ENCODE results near the gene CC2D2A. TPM values are rescaled to one million over a fixed set of nuclear protein-coding genes. Genes with fewer than 3 reads are reported as not detected.
"Not testable (repeated sequence)": the region's sequence is repeated elsewhere in the genome, so short reads cannot be mapped to it uniquely, and the experiment has no call there.

Gene CC2D2A
- polyA plus RNA-seq, 1 donor from 2014 or later: 8.6 TPM

DNA sequence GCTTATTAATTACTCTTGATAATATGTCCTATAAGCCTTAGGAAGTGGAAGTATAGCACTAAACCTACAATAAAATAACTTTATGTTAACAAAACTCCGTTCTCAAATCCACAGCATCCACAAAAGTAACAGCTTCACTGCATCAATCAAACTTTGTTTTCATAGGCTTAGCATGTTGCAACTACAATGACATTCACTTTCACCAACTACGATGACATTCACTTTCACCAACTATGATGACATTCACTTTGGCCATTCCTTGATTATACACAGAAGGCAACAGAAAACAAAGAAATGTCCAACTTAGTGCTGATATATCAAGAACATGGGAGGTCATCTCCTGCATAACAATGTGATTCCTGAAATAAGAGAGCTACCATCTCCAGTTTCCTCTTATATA lies 141.2 kb downstream of the CC2D2A start:
- Histone ChIP-seq H3K79me2 (replicated peaks; ENCODE audit: insufficient read depth, low read length) (peaks cover 6% of the 10 kb centered on the region), H3K4me3 (ENCODE audit: low read length) (no peak overlapping the region), H3K9me3 (ENCODE audit: low read length) (no peaks in the 10 kb centered on the region), H3K36me3 (ENCODE audit: insufficient read depth, low read length) (no peaks in the 10 kb centered on the region), H3K9ac (ENCODE audit: low read length) (no peak overlapping the region), H2AFZ (ENCODE audit: low read depth, low read length) (no peak overlapping the region), H3K27ac (ENCODE audit: low read length) (no peak overlapping the region), H3K27me3 (ENCODE audit: insufficient read depth, low read depth, low read length) (no peaks in the 10 kb centered on the region), H3K9me2 (ENCODE audit: insufficient read depth, low read length) (no peaks in the 10 kb centered on the region), H4K20me1 (ENCODE audit: insufficient read depth) (no peaks in the 10 kb centered on the region), H3K4me2 (ENCODE audit: low read length) (no peak overlapping the region), H3F3A (ENCODE audit: insufficient read depth, low read length, poor library complexity, severe bottlenecking) (no peaks in the 10 kb centered on the region)
- TF ChIP-seq EZH2 (IDR thresholded peaks at IDR 0.05; ENCODE audit: borderline replicate concordance, insufficient read depth, low read length, poor library complexity, severe bottlenecking) (no peak), EP300 (conservative IDR thresholded peaks at IDR 0.05; ENCODE audit: poor library complexity, severe bottlenecking) (no peak), POLR2AphosphoS5 (IDR thresholded peaks at IDR 0.05) (no peak), TAF1 (IDR thresholded peaks at IDR 0.05; ENCODE audit: low read depth) (no peak)
- TF ChIP-seq, protein P1, sequence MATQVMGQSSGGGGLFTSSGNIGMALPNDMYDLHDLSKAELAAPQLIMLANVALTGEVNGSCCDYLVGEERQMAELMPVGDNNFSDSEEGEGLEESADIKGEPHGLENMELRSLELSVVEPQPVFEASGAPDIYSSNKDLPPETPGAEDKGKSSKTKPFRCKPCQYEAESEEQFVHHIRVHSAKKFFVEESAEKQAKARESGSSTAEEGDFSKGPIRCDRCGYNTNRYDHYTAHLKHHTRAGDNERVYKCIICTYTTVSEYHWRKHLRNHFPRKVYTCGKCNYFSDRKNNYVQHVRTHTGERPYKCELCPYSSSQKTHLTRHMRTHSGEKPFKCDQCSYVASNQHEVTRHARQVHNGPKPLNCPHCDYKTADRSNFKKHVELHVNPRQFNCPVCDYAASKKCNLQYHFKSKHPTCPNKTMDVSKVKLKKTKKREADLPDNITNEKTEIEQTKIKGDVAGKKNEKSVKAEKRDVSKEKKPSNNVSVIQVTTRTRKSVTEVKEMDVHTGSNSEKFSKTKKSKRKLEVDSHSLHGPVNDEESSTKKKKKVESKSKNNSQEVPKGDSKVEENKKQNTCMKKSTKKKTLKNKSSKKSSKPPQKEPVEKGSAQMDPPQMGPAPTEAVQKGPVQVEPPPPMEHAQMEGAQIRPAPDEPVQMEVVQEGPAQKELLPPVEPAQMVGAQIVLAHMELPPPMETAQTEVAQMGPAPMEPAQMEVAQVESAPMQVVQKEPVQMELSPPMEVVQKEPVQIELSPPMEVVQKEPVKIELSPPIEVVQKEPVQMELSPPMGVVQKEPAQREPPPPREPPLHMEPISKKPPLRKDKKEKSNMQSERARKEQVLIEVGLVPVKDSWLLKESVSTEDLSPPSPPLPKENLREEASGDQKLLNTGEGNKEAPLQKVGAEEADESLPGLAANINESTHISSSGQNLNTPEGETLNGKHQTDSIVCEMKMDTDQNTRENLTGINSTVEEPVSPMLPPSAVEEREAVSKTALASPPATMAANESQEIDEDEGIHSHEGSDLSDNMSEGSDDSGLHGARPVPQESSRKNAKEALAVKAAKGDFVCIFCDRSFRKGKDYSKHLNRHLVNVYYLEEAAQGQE (IDR thresholded peaks at IDR 0.05; ENCODE audit: borderline replicate concordance): no peak

- Histone ChIP-seq H3K4me2 (ENCODE audit: low read length) (no peak overlapping the region), H3F3A (ENCODE audit: insufficient read depth, low read length, poor library complexity, severe bottlenecking) (no peaks in the 10 kb centered on the region), H3K79me2 (replicated peaks; ENCODE audit: insufficient read depth, low read length) (peaks cover 10% of the 10 kb centered on the region), H3K9me2 (ENCODE audit: insufficient read depth, low read length) (no peaks in the 10 kb centered on the region), H3K9me3 (ENCODE audit: low read length) (no peaks in the 10 kb centered on the region), H3K36me3 (ENCODE audit: insufficient read depth, low read length) (no peaks in the 10 kb centered on the region), H2AFZ (ENCODE audit: low read depth, low read length) (no peak overlapping the region), H3K4me3 (ENCODE audit: low read length) (no peak overlapping the region), H3K27ac (ENCODE audit: low read length) (no peak overlapping the region), H4K20me1 (ENCODE audit: insufficient read depth) (no peaks in the 10 kb centered on the region), H3K27me3 (ENCODE audit: insufficient read depth, low read depth, low read length) (no peaks in the 10 kb centered on the region), H3K9ac (ENCODE audit: low read length) (no peak overlapping the region)
- TF ChIP-seq POLR2AphosphoS5 (IDR thresholded peaks at IDR 0.05): no peak
- no peak for TF ChIP-seq MXI1 (conservative IDR thresholded peaks at IDR 0.05; ENCODE audit: poor library complexity, severe bottlenecking)
- no peak for TF ChIP-seq RAD21 (conservative IDR thresholded peaks at IDR 0.05)
- TF ChIP-seq EZH2 (IDR thresholded peaks at IDR 0.05; ENCODE audit: borderline replicate concordance, insufficient read depth, low read length, poor library complexity, severe bottlenecking): no peak
- no peak for TF ChIP-seq EP300 (conservative IDR thresholded peaks at IDR 0.05; ENCODE audit: poor library complexity, severe bottlenecking)
- TF ChIP-seq, protein P1 (IDR thresholded peaks at IDR 0.05; ENCODE audit: borderline replicate concordance): no peak
- TF ChIP-seq, protein P2, sequence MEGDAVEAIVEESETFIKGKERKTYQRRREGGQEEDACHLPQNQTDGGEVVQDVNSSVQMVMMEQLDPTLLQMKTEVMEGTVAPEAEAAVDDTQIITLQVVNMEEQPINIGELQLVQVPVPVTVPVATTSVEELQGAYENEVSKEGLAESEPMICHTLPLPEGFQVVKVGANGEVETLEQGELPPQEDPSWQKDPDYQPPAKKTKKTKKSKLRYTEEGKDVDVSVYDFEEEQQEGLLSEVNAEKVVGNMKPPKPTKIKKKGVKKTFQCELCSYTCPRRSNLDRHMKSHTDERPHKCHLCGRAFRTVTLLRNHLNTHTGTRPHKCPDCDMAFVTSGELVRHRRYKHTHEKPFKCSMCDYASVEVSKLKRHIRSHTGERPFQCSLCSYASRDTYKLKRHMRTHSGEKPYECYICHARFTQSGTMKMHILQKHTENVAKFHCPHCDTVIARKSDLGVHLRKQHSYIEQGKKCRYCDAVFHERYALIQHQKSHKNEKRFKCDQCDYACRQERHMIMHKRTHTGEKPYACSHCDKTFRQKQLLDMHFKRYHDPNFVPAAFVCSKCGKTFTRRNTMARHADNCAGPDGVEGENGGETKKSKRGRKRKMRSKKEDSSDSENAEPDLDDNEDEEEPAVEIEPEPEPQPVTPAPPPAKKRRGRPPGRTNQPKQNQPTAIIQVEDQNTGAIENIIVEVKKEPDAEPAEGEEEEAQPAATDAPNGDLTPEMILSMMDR (IDR thresholded peaks at IDR 0.05; ENCODE audit: poor library complexity, severe bottlenecking): no peak
- no peak for TF ChIP-seq SMC3 (conservative IDR thresholded peaks at IDR 0.05; ENCODE audit: poor library complexity)
Measured at GRCh38 chr4:15612136-15612535, 142.5 kb downstream of the CC2D2A start.

DNA sequence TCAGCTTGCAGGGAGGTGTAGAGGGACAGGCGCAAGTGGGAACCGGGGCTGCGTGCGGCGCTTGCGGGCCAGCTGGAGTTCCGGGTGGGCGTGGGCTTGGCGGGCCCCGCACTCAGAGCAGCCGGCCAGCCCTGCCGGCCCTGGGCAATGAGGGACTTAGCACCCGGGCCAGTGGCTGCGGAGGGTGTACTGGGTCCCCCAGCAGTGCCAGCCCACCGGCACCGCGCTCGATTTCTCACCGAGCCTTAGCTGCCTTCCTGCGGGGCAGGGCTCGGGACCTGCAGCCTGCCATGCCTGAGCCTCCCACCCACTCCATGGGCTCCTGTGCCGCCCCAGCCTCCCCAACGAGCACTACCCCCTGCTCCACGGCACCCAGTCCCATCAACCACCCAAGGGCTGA lies 145.2 kb downstream of the CC2D2A start:
- not testable (repeated sequence) for H3K9ac ChIP-seq (ENCODE audit: low read length); H3K27me3 ChIP-seq (ENCODE audit: insufficient read depth, low read depth, low read length); H3K36me3 ChIP-seq (ENCODE audit: insufficient read depth, low read length); H3K9me2 ChIP-seq (ENCODE audit: insufficient read depth, low read length); H3K27ac ChIP-seq (ENCODE audit: low read length); H3K4me2 ChIP-seq (ENCODE audit: low read length); H3F3A ChIP-seq (ENCODE audit: insufficient read depth, low read length, poor library complexity, severe bottlenecking); H3K9me3 ChIP-seq (ENCODE audit: low read length); H2AFZ ChIP-seq (ENCODE audit: low read depth, low read length); H3K4me3 ChIP-seq (ENCODE audit: low read length); H4K20me1 ChIP-seq (ENCODE audit: insufficient read depth)
- peaks cover 29% of the 10 kb centered on the region for H3K79me2 ChIP-seq (replicated peaks; ENCODE audit: insufficient read depth, low read length)

DNA sequence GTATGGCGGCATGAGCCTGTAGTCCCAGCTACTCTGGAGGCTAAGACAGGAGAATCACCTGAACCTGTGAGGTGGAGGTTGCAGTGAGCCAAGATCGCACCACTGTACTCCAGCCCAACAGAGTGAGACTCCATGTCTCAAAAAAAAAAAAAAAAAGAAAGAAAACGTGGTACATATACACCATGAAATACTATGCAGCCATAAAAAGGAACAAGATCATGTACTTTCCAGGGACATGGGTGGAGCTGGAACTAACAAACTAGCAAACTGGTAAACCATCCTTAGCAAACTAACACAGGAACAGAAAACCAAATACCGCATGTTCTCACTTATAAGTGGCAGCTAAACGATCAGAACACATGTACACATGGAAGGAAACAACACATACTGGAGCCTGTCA lies 147.7 kb downstream of the CC2D2A start:
- not testable (repeated sequence) for H3K27ac ChIP-seq (ENCODE audit: low read length); H3F3A ChIP-seq (ENCODE audit: insufficient read depth, low read length, poor library complexity, severe bottlenecking); H4K20me1 ChIP-seq (ENCODE audit: insufficient read depth); H3K9me3 ChIP-seq (ENCODE audit: low read length); H3K4me3 ChIP-seq (ENCODE audit: low read length); H3K4me2 ChIP-seq (ENCODE audit: low read length); H3K36me3 ChIP-seq (ENCODE audit: insufficient read depth, low read length); H2AFZ ChIP-seq (ENCODE audit: low read depth, low read length); H3K9me2 ChIP-seq (ENCODE audit: insufficient read depth, low read length); H3K9ac ChIP-seq (ENCODE audit: low read length); H3K27me3 ChIP-seq (ENCODE audit: insufficient read depth, low read depth, low read length)
- H3K79me2 ChIP-seq (replicated peaks; ENCODE audit: insufficient read depth, low read length): peaks cover 46% of the 10 kb centered on the region

Data from neural cell (in vitro differentiated cells).